Activated CD8-positive, alpha-beta memory T cell treated with anti-CD3 and anti-CD28 coated beads for 1 hour (primary cell): ENCODE data around the gene BABAM1.

ENCODE experiments used
- DNase-seq, 2 donors: peaks; one replicate each; pipeline ENCODE4 v3.0.0-alpha.2; 2020; ENCODE audit warnings: low read depth in 1 of 2; ENCODE audit errors: extremely low read depth in 1 of 2

BABAM1 gene

GRCh38 chr19:17321655-17322489, 54.6 kb downstream of the BABAM1 start:
- no peak for DNase-seq

GRCh38 chr19:17322854-17323253, 55.6 kb downstream of the BABAM1 start:
- DNase-seq: no peak

- no peak for DNase-seq
Measured at GRCh38 chr19:17323300-17323963, 56.2 kb downstream of the BABAM1 start.

- no peak for DNase-seq
Measured at GRCh38 chr19:17323964-17324332, 56.7 kb downstream of the BABAM1 start.

GRCh38 chr19:17324357-17325114, 57.3 kb downstream of the BABAM1 start:
- DNase-seq: no peak

- no peak for DNase-seq
Measured at GRCh38 chr19:17325133-17325532, 57.9 kb downstream of the BABAM1 start.

- no peak for DNase-seq
Measured at GRCh38 chr19:17325881-17326594, 58.8 kb downstream of the BABAM1 start.

GRCh38 chr19:17326595-17326966, 59.3 kb downstream of the BABAM1 start:
- no peak for DNase-seq

GRCh38 chr19:17327068-17327653, 59.9 kb downstream of the BABAM1 start:
- DNase-seq: no peak

GRCh38 chr19:17327654-17328516, 60.6 kb downstream of the BABAM1 start:
- no peak for DNase-seq
